T-helper 2 cell (primary cell): ENCODE data around the gene A2M.
A peak's percentile ranks its signal among the peaks of the same experiment; 100 is the strongest.
"Not testable (repeated sequence)": the region's sequence is repeated elsewhere in the genome, so short reads cannot be mapped to it uniquely, and the experiment has no call there.

Source experiments
- DNase-seq, 5 experiments: peaks; one replicate each; pipeline versions ENCODE4 v3.0.0 to v3.0.0-alpha.2; 2012 to 2022
- total RNA-seq, 2 donors: gene quantifications; one replicate each; lab custom pipeline; 2026; lab: John Stamatoyannopoulos, UW

A2M gene
- total RNA-seq = 0 reads per million in 2 donors

DNA sequence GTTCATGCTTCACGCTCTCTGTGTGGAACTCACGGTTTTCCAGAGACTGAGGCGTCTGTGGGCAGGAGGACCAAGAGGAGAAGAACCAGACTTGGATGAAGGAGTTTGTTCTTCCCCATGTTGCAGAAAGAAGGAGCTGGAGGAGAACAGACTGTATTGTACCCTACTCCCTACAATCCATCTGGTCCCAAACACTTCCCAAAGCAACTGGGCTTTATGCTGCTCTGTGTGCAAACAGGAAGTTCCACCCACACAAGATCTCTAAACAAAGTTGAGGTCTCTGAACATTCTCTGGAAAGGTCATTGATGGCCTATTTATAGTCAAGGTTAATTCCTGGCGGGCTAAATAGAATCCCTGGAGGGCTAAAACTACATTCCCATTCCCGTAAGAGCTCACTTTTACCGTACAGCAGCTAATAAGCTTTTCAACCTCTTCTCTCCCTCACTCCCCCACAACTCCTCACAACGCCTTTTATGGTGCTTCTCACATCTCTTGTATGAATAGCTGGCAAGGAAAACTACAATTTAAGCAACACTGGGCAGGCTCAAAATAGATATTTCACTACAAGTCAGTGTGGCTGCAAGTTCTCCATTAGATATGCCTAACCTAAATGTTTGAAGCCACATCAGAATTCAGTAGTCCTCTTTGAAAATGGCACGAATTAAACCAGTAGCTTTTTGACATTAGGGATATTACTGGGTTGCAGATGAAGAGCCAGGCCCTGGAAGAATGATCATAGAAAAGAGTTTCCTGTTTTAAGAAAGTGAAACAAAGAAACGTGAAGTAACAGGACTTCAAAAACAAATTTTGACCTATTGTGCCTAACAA is at the start of gene A2M:
Gene A2M (minus strand): TSS at position 189 of the 829 bp plus-strand sequence. CDS start 70 bp downstream, at position 119.
- DNase-seq = no peak

DNA sequence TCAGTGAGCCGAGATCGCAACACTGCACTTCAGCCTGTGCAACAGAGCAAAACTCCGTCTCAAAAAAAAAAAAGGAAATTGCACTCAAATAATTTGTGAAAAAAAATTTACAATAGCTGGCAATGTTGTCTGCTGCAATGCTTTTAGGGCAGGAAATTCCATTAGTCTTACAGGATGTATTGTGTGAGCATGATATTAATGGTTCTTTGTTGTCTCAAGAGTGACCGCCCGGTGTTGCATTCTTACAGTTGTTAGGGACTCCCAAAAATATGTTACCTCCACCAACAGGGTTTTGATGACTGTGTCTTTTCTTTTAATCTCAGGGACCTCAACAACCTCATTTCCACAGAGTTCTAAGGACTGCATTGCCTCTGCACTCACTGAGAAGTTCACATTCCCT is 47.7 kb upstream of the A2M start:
- DNase-seq = no peak

DNA sequence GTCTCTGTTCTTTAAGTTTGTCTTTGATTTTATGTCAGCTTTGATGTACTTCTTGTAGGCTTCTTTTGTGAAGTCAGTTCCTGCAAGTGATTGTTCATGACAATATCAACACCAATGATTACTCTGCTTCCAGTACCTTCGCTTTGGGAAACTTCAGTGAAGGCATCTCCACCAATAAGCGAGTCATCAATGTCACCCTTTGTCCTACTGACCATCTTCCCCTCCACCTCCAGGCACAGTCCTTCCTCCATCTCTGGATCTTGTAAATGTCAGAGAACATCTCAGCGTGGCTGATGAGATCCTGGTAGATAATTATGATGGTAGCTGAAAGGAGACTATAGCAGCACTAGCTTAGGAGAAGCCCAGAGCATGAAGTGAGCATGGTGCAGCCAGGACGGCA is 40.4 kb upstream of the A2M start:
- no peak for DNase-seq

DNA sequence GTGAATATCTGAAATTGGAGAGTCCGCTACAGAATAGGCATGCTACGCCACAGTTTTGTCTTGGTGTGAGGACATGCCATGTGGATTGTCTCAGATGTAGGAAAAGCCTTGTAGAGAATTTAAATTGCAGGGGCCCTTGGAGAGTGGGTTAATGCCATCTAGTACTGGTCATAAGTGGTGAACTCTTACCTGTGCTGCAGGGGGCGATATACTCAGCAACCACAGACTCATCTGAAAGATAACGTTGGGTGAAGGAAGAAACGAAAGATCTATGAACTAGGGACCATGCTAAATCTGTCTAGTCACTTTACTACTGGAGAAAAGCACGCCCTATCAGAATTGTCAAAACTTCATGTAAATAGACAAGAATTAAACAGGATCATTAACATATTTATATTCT is 33.7 kb upstream of the A2M start:
- peak in 1 of 5 experiments; percentile 6 for DNase-seq

DNA sequence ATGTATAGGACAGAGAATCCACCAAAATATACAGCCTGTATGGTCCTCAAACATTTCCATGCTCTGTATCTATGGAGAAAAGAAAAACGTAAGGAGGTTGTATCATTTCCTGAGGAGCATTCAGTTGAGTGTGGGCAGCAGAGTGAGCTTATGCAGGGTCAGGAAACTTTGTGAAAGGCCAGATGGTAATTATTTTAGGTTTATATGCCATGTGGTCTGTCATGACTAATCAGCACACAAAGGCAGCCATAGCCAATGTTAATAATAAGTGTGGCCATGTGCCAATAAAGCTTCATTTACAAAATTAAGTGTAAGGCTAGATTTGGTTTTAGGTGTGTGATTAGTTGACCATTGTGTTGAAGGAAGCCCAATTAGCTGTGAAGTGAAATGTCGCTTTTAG is 33.2 kb upstream of the A2M start:
- no peak for DNase-seq

DNA sequence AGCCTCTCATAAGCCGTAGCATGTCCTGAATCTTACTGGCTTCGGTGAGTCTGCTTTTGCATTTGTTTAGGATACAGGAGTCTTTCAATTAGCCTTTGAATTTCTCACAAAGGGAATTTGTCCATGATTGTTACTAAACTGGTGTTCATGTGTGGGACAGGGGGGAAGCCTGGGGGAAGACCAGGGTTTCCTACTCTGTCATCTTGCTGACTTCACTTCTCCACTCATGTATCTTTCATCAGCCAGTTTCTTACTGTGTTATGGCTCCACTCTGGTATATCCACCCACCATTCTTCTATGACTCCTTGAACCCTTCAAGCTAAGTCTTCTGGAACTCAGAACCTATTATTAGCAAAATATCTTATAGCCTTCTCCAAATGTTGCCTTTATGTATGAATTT is 31.7 kb upstream of the A2M start:
- no peak for DNase-seq

DNA sequence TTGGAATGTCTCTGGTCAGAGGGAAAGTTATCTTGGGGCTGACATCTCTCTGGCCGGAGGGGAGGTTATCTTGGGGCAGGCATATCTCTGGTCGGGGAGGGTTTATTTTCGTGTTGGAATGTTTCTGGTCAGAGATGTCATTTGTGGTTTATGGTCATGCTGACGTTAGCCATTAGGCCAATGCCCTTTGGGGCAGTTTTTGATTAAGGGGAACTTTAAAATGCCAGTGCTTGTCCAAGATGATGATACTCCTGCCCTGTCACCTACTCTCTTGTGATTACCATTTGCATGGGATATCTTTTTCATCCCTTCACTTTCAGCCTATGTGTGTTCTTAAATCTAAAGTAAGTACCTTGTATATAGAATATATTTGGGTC is 29.0 kb upstream of the A2M start:
- no peak for DNase-seq

DNA sequence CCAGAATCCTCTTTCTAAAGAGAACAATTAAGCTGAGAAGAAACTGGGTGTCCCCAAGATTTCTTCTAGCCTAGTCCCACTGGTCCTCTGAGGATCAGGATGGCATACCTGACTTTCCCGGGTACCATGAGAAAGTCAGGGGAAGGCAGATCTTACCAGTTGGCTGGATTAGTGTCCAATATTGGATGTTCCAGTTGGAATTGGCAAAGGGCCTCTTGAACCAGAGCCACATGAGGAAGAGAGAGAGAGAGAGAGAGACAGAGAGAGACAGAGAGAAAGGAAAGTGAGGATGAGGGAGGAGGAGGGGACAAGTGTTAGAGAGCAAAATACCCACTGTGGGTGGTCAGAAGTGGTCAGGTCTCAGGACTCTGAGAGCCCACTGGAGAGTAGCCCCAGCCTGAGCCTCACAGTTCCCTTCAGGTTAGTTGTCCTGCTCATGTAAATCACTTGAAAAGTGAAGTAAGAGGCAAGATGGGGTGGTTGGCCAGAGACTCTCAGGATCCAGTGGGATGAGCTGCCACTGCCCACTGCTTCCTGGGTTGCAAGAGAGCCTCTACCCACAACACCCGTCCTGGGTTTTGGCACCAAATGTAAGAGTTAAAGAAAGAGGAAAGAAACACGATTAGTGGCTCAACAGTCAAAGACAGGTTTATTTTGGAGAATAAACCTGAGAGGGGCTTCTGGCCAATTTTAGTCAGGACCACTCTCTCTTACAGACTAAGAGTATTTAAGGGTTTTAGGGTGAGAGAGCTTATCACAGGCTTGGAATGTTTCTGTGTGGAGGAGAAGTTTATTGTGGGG is 28.4 kb upstream of the A2M start:
- no peak for DNase-seq

DNA sequence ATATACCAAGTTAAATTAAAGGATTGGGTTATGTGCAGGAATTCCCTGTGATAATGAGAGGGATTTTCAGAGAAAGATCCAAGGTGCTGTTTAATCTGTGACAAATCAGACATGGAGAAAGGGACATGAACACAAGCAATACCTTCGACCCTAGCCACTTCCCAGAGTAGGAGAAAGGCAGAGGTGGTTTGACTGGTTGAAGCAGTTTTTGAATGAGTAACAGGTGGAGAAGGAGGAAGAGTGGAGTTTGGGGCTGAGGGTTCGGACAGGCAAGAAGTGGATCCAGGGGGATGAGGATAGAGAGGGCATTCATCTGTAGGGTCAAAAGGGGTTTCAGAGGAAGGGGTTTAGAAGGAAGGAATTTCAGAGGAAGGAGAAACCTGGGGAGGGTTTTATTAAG is 27.4 kb upstream of the A2M start:
- DNase-seq = no peak

DNA sequence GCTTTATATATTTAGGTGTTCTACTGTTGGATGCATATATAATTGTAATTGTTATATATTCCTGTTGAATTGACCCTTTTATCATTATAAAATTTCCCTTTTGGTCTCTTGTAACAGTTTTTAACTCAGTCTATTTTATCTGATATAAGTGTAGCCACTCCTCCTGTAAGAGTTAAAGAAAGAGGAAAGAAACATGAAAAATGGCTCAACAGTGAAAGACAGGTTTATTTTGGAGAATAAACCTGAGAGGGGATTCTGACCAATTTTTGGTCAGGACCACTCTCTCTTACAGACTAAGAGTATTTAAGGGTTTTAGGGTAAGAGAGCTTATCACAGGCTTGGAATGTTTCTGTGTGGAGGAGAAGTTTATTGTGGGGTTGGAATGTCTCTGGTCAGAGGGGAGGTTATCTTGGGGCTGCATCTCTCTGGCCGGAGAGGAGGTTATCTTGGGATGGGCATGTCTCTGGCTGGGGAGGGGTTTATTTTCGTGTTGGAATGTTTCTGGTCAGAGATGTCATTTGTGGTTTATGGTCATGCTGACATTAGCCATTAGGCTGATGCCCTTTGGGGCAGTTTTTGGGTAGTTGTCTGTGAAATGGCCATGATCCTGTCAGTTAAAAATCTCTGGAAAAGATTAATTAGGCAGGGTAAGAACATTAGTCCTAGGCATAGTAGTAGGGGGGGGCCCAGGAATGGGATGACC is 24.0 kb upstream of the A2M start:
- not testable (repeated sequence) for DNase-seq

DNA sequence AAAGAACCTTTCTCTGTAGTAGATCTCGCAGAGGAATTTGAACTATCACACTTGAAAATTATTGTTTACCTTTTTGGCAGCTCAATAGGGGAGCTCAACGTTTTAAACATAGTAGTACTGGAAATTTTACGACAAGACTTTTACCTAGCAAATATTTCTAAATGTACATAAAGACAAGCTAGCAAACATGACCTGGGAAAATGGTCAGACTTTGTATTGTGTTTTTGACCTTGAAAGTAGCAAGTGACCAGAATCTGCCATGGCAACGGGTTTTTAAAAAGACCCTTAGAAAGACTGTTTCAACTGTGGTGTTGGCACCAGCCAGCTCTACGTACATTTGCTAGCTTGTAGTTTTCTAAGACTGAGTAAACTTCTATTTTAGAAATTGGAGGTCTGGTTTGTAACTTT is 20.2 kb upstream of the A2M start:
- DNase-seq = no peak

DNA sequence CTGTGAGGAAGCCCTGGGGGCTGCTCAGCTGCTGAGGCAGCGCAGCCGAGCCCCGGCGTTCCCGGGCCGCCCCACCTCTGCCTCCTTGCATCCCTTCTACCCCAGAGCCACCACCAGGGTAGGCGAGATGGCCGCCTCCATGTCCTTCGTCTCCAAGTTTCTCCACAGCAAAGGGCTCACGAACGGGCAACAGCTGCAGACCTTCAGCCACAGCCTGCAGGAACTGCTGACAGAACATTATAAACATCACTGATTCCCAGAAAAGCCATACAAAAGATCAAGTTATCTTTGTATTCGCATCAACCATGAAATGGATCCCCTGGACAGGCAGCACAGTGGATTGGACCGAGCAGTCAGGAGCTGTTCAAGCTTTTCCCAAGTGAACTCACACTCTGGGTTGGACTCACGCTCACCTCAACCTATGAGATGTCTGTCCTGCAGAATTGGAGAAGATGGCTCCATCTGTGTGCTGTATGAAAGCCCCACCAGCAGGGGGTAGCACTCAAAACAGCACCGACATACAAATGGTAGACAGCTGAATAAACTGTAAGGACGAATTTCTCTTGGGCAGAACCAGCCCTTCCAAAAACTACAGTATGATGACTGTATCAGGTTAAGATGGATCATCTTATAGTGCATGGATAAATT is 19.4 kb upstream of the A2M start:
- peak in 1 of 5 experiments; percentile 10 for DNase-seq

DNA sequence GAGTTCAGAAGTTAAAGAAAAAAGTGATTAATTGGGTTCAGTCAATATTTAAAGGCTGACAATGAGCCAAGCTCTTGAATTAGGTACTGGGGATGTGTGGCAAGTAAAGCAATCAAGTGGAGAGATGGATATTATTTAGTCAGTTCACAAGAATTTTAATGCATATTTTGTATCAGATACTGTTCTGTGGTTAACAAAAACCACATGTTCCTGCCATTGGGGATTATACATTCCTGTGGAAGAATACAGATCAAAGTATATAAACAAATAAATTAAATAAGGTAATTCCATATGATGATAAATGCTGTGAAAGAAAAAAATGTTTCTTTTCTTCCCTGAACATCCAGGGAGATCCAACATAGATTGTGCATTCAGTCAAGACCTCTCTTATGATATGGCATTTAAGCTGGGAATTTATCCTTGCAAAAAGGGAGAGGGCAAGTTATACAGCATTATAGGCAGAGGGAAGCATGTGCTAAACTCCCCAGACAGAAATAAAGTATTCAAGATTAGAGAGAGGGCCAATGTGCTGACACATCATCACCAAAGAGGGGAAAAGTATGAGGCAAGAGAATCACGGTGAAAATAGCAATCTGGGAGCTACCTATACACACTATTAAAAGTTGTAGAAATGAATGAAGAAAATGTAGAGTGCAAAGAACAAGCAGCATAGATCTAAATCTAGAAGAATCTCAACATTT is 17.6 kb upstream of the A2M start:
- DNase-seq = no peak

DNA sequence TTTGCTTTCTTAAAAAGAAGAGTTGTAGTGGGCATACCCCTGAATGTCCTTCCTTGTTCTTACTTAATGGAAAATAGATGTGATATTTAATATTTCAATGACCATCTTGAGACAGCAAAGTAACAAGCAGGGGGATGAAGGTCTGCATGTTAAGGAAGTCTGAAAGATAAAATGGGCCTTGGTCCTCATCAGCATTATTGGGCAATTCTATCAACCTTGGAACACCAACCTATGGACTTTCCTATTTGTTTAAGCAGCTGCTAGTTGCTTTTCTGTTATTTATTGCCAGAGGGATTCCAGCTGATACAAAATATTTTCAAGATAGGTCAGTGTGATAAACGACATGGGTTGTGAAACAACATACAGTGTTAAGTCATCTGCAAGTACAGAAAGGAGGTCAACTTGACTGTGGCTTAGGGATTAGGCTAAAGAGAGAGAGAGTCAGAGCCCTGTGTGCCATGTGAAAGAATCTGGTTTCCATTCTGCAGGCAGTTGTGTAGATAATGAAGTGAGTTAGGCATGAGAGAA is 16.4 kb upstream of the A2M start:
- DNase-seq = no peak

DNA sequence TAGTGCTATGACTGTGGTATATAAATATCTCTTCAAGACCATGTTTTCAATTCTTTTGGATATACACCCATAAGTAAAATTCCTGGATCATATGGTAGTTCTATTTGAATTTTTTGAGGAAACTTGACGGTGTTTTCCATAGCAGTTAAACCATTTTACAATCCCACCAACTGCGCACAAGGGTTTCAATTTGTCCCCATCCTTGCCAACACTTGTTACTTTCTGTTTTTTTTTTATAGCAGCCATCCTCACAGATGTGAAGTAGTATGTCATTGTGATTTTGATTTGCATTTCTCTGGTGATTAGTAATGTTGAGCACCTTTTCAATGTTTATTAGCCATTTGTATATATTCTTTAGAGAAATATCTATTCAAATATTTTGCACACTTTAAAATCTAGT is 14.5 kb upstream of the A2M start:
- no peak for DNase-seq

DNA sequence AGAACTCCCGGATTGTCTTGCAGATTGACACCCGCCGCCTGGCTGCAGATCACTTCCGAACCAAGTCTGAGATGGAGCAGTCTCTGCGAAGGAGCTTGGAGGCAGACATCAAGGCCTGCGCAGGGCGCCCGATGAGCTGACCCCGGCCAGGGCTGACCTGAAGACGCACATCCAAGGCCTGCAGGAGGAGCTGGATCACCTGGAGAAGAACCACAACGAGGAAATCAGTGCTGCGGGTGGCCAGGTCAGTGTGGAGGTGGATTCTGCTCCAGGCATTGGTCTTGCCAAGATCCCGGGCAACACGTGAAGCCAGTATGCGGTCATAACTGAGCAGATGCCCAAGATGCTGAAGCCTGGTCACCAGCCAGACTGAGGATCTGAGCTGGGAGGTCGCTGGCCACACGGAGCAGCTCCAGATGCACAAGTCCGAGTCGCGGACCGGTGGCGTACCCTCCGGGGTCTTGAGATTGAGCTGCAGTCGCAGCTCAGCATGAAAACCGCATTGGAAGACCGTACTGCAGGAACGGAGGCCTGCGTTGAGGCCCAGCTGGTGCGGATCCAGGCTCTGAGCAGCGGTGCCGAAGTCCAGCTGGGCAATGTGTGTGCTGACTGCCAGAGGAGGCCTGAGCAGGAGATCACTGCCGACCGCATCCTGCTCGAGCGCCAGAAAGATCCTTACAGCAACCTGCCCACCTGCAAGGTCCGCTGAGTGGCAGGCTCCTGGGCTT is 12.4 kb upstream of the A2M start:
- no peak for DNase-seq

DNA sequence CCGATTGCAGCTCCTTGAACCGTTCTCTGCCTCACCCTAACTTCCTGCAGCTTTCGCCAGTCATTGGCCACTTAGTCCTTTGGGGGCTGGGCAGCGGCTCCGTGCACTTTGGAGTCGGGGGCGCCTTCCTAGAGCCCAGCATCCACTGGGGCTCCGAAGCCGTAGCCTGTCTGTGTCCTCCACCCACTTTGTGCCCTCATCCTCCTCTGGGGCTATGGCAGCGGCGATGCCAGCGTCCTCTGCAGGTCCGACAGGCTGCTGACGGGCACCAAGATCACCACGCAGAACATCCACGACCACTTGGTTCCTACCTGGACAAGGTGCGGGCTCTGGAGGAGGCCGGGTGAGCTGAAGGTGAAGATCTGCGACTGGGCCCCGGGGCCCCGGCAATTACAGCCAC is 11.8 kb upstream of the A2M start:
- DNase-seq = no peak

DNA sequence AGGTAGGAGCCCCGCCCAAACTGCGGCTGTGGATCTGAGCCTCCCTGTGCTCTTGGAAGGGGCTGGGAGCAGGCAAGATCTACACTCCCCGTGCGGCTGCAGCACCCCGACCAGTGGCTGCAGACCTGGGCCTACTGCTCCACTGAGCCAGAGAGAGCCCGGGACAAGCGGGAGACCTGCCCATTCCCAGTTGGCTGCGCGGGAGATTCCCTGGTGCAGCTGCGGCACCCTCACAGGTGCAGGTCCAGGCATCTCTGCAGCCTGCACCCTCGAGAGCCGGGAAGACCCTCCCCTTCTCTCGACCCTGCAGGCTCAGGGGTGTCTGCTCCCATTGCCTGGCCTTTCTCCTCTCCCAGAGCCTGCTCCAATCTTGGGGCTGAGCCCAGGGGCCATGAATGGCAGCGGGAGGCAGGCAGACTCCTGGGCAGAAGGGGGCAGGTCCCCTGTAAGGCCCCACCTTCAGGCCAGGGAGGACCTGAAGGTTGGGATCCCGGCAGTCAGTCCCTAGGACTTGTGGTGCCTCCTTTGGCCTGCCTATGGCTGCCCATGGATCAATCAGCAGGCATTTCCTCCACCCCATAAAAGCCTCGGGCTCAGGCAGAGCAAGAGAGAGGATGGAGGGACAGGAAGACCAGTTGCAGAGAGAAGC is 8.8 kb upstream of the A2M start:
- DNase-seq = no peak

DNA sequence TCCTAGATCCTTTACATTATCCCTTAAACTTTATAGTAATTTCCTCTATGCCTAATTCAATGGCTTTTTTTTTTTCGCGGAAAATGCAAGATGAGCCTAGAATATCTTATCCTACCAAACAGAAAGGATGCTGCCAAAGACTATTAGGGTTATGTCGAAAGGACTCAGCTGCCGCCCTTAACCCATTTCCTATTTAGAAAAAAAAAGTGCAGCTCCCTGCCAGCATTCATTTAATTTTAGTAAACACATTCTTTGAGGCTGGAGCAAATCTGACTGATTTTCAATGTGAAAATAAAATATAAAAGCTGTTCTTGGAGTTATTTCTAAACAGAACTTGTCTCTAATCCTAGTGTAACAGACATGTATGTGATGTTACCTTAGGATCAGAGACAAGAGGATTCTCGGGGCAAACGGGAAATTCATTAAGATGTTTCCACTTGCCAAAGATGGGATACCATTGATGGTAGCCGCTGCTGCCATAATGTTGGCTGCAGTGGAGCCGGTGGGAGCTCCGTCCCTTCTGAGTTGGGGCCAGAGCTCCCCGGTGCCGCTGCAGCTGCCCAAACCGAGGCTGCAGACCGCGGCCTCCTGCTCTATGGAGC is 8.2 kb upstream of the A2M start:
- no peak for DNase-seq

DNA sequence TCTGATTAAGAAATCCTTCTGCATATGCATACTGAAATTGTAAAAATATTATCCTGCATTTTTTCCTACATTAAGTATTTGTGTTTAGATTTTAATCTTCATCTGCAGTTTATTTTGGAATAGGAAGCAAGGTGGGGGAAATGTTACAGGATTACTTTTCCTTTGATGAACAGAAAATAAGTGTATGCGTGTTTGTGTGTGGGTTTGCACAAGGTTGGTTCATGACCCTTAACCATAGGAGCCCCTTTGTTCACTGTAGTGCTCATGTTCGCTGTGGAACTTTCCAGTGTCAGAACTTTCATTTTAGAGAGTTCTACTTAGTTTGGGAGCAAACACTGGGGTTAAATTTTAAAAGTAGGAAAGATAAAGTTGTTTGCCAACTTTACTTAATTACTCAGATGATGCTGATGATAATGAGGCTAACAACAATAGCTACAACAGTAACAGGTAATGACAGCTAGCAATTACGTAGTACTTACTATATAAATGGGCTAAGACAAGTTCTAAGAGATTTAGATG is 6.4 kb upstream of the A2M start:
- no peak for DNase-seq
